Effector CD8-positive, alpha-beta T cell (primary cell): ENCODE measurements around the gene MACROD1.

Experiments used
- DNase-seq: peaks from one replicate; lab custom pipeline; 2025; lab: John Stamatoyannopoulos, UW
- total RNA-seq, 4 experiments: gene quantifications; one replicate each; lab custom pipeline; 2026; lab: John Stamatoyannopoulos, UW

The MACROD1 gene, protein sequence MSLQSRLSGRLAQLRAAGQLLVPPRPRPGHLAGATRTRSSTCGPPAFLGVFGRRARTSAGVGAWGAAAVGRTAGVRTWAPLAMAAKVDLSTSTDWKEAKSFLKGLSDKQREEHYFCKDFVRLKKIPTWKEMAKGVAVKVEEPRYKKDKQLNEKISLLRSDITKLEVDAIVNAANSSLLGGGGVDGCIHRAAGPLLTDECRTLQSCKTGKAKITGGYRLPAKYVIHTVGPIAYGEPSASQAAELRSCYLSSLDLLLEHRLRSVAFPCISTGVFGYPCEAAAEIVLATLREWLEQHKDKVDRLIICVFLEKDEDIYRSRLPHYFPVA
- total RNA-seq, result 4.5 to 8.6 (median 6.5) reads per million in 4 experiments

DNA sequence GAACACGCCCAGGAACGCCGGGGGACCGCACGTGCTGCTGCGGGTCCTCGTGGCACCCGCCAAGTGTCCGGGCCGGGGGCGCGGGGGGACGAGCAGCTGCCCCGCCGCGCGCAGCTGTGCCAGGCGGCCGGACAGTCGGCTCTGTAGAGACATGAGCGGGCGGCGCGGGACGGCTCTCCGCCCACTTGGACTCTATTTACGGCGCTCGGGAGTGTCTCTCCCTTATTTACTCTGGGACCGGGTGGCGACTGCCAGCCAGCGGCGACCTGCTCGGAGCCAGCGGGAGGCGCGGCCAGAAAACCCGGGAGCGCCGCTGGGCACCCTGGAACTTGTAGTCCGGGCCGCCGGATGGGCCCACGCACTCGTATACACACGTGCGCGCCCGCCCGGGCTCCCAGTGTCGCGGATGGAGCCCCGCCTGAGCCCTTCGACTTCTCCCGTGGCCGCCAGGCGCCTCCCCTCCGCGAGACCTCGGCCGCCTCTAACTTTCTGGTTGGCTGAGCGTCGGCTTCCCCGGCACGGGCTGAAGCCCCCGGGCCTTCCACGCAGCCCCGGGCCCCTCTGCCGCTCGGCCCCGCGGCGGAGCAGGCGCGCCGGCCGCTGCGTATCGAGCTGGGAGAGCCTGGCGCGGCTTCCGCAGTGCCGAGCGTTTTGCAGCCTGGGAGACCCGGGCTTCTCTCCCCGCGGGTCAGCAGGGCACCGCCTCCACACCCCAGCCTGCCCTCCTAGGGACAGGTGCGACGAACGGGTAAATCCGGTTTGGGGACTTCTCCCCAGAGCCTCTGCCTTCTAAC lies at the start of gene MACROD1:
Gene MACROD1, minus strand, starts transcription at position 272 of the 794 bp plus-strand sequence. Its CDS starts 119 bp downstream, at position 153.
- peak; percentile 64 for DNase-seq

DNA sequence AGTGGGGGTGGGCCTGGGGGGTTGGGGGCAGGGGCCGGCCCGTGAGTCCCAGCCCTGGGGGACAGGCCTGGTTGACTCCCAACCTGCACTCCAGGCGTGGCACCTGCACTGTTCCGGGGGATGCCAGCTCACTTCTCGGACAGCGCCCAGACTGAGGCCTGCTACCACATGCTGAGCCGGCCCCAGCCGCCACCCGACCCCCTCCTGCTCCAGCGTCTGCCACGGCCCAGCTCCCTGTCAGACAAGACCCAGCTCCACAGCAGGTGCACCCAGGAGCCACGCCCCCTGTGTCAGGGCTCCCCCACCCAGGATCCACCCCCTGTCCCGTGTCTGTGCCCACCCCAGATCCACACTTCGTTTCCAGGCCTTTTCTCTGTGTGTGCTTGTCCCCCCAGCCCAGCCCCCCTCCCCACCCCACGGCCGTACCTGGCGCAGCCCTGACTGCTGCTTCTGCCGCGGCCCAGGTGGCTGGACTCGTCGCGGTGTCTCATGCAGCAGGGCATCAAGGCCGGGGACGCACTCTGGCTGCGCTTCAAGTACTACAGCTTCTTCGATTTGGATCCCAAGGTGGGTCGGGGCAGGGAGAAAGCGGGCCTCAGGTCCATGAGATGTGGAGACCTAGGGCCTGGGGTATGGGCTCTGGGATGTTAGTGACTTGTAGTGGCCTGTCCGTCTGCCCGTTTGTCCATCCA lies 45.4 kb upstream of the MACROD1 start:
- no peak for DNase-seq

DNA sequence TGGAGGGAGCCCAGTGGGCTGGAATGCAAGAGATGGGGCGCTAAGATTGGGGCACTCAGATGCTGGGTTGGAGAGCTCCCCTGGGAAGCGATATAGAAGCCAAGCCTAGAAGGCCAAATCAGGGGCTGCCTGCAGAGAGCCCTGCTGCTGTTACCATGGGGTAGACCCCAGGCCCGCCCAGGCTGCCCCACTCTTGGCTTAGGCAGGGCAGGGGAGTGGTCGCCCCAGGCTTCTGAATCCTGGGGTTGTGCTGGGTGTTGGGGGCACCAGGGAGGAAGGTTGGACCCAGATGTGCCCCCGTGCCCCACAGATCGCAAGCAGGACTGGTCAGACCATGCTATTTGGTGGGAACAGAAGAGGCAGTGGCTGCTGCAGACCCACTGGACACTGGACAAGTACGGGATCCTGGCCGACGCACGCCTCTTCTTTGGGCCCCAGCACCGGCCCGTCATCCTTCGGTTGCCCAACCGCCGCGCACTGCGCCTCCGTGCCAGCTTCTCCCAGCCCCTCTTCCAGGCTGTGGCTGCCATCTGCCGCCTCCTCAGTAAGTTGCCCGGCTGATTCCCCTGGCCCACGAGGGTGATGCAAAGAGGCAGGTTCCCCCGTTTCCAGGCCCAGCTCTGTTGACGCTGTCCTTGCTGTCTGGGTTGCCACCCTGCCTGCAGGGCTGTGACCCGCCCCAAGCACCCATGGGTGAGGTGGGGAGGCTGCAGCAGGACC lies 44.5 kb upstream of the MACROD1 start:
- no peak for DNase-seq

DNA sequence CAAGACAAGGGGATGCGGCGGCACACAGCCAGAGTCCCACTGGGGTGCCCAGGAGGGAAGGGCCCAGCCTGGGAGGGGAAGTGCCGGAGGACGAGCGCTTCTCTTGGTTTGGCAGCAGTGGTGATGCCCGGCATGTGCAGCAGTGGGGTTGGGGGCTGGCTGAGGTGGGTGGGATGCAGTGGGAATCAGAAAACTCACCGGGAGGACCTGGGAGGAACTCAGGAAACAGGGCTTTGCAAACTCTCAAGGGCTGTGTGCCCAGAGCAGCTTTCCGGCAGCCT lies 43.6 kb upstream of the MACROD1 start:
- no peak for DNase-seq

DNA sequence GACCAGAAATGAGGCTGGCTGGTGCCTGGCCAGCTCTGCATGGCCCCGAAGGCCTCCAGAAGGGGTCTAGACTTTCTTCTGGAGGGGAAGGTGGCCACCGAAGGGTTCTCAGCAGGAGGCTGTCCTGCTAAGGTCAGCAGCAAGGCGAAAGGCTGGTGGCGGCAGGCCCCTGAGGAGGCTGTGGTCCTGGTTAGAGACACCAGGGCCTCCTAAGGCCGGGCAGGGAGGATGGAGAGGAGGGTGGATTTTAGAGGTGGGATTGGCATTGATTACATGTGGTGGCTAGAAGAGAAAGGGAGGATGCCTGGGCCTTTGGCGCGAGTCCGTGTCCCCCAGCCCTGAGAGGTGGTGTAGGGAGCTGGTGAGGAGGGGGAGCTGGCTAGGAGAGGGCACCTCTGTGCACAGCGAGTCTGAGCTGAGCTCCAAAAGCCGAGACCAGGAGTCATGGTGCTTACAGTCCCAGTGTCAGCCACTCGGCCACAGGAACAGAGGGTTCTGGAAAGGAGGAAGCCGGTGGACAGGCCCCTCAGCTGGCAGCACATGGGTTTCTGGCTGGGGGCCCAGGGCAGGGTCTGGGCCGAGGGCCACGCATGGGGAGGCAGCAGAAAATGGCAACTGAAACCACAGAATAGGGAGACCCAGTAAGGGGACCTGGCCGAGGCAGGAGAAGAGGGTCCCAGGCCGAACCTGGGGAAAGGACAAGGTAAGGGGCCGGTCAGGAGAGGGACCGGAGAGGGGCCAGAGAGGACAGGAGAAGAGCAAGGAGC lies 43.1 kb upstream of the MACROD1 start:
- DNase-seq, result no peak

DNA sequence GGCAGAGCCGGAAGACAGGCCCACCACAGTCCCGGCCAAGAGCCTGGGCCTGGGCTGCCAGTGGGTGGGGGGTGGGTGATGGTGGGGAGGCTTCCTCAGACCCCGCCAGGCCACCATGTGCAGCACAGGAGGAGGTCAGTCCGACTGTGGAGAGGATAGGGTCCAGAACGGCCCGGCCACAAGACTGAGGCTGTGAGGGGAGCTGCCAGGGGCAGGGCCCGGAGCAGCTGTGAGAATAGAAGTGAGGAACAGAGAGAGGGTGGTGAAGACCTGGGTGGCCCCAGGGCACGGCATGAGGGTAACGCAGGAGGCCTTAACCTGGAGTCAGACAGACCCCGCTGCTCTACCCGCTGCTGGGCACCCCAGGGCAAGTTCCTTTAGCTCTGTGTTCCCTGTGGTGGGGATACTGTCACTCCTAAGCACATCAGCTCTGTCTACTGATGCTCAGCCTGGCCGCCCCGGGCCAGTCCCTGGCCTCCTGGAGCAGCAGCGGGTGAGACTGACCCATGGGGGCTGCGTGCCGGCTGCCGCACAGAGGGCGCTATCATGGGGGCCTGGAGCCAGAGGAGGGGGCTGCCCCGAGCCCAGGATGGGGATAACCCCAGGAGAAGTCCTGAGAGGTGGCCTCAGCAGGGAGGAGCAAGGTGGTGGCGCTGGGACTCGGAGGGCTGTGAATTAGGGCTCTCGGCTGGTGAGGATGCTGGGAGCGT lies 42.3 kb upstream of the MACROD1 start:
- DNase-seq, result no peak

DNA sequence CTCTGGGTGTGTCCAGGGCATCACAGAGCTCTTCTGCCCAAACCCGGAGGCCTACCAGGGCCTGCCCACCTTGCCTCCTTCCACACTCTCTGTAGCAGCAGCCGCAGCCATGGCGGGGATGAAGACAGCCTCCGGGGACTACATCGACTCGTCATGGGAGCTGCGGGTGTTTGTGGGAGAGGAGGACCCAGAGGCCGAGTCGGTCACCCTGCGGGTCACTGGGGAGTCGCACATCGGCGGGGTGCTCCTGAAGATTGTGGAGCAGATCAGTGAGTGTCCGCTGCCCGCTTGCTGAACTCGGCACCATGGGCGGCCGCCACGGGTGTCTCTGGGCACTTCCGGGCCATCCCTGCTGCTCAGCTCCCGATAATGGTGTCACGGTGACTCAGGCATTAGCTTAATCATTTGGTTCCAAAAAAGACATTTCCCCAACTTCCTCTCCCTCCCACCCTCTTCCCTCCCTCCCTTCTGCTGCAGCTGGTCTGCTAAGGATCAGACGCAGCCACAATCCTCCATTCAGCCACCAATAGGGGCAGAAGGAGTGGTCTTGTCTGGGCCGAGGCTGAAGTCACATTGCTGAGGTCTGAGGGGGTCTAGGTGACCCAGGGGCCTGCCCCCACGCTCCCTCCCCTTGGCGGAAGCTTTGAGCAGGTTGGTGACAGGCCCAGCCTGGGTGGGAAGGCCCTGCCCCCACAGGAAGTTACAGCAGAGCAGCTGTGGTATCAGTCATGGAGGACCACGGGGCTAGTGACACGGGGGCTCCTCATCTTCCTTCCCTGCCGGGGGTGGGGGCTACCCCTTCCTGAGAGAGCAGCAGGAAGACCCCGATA lies 41.6 kb upstream of the MACROD1 start:
- peak; percentile 38 for DNase-seq

DNA sequence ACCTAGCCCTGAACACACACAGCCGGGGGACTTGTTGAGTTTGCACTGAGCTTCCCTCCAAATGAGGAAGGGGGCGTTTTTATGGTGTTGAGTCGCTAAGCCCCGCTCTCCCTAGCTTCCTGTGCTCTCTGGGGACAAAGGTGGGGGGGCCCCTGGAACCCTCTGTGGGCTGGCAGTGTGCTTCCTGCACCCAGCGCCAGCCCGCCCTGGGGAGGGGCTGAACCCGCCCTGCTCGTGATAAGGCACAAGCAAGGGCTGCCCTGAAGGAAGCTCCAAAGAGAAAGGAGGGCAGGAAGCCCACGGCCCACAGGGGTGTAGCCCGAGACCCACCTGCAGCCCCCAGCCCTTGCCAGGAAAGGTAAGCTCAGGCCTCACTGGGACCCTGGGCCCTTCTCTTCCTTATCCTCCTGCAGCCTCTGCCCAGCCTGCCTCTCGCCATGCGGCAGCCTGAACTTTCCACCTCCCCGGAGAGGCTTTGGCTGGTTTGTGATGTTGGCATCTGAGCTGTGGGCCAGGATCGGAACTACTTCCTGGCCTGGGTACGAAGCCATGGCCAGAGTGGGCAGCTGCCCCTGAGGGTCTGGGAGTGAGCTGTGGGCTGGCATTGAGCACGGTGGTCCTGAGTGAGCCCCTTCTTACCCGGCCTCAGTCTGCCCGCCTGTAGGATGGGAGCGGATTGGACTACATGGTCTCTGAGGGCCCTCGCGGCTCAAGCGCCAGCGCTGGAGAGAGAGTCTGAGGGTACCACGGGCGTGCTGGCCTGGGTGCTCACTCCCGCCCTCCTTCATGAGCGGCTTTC lies 40.7 kb upstream of the MACROD1 start, which contains the start of gene FERMT3:
Gene FERMT3, plus strand, starts transcription at position 265 of the 799 bp plus-strand sequence. CDS start 644 bp downstream, outside the sequence.
- peak; percentile 43 for DNase-seq

DNA sequence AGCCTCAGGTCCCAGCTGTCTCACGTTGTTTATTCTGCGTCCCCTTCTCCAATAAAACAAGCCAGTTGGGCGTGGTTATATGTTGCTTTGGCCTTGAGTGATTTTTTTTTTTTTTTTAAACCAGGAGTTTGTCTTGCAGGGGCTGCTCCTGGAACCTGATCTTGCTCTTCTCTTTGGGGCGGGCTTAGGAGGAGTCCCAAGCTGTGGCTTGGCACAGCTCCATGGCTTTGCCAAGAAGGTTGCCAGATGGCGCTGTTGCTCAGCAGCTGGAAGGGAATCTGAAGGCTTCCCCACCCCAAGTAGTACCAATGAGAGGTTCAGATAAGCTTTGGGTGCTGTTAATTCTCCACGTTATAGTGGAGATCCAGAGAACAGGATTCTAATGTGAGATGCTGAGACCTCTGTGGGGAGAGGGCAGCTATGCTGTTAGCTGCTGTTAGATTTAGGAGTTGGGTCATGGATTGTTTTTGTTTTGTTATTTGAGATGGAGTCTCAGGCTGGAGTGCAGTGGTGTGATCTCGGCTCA lies 38.6 kb upstream of the MACROD1 start:
- DNase-seq, result peak; percentile 74

DNA sequence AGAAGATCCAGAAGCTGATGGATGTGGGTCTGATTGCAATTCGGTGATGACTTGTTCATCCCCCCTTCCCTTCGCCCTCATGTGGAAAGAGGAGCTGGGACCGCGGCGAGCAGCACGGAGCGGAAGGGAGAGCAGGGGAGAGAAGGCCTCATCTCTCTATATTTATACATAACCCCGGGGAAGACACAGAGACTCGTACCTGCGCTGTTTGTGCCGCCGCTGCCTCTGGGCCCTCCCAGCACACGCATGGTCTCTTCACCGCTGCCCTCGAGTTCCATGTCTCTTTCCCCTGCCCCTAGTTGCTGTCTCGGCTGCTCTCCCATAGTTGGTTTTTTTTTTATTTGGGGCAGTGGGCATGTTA lies 38.1 kb upstream of the MACROD1 start:
- no peak for DNase-seq

DNA sequence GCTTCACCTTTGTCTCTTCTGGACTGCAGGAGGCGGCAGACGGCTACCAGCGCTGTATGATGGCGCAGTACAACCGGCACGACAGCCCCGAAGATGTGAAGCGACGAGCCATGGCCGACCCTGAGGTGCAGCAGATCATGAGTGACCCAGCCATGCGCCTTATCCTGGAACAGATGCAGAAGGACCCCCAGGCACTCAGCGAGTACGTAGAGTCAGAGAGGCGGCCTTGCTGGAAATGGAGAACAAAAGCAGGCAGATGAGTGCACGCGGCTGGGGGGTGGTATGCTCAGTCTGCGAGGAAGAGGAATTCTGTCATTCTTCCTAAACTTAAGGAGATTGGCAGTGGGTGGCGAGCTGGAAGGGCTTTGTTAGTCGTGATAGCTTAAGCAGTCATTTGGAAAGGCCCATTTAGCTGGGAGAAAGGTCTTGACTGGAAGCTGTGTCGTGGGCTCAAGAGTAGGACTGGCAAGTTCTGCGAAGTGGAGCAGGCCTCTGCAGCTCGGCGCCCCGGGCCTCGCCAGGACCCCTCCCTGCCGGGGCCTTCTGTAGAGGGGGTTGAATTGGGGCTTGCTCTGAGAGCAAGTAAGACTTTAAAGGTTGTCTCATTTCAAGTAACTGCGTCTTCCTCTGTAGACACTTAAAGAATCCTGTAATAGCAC lies 37.6 kb upstream of the MACROD1 start:
- DNase-seq, result no peak

DNA sequence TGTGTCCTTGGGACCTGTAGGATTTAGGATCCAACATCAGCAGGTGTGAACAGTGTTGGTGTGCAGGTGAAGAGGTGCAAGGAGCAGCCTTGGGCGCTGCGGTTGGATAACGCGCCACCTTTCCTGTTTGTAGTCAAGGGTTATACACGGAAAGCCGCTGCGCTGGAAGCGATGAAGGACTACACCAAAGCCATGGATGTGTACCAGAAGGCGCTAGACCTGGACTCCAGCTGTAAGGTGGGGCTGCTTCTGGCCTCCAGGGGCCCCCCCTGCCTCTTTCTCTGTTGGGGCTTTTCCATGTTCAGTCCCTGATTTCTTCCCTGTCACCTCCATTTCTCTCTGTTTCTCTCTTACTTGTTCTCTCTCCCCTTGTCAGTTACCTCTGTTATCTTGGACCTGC lies 37.1 kb upstream of the MACROD1 start:
- DNase-seq, result no peak

DNA sequence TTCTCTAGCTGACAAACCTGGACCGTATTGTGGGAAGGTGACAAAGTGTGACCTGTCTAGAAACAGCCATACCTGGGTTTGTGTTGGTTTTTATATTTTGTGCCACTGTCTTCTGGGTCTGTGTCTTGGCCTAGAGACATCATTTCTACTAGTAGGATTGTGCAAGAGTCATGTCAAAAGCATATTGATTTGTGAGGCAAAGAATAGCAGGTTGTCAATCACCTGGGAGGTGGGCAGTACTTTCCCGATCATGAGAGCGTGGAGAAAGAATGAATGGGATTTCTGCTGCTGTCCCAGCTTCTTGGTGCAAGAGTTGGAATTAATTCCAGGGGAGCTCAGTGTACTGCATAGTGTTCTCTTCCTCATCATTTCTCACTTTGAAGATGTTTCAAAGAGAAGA lies 35.6 kb upstream of the MACROD1 start:
- DNase-seq, result no peak

DNA sequence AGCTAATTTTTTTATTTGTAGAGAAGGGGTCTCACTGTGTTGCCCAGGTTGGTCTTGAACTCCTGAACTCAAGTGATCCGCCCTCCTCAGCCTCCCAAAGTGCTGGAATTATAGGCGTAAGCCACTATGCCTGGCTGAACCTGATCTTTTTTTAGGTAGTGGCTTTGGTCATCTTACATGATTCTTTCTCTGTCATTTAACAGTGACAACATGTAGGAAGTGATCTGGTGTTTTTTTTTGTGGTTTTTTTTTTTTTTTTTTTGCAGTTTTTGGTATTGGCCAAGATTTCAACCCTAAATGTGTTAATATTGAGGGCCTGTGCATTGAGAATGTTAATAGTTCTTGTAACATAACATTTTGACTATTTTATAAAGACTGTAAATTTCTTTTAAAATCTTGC lies 32.6 kb upstream of the MACROD1 start:
- DNase-seq, result no peak

DNA sequence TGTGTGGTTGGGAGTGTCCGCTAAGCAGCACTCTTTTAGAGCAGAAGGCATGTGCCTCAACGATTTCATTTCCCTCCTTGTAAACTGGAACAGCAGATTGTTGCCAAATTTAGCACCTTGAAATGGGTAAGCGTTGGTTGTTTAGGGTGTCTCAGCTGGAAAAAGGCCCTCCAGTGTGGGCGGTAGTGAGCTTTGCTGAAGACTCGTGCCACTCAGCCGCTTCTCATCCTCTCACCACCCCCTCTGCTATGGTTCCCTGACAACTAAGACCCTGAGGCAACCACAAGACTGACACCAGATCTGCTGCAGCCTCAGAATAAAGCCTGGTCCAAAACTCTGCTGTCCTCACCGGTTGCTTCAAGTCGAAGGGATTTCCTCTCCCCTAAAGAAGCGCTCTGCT lies 30.7 kb upstream of the MACROD1 start:
- no peak for DNase-seq

DNA sequence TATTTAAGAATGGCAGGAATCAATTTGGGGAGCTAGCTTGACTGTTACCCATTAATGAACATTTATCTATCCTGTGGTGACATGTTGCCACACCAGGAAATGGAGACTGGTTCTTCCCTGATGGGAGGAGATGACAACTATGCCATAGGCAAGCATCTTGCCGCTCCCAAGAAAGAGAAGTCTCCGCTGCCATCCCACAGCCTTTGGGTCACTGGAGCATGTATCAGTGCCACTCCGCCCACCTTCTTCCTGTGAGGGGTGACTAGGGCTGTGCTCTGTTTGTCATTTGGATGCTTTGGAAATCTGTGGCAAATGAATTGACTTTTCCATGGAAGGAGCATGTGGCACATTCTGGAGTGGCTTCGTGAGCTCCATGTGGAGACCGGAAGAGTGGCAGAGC lies 26.5 kb upstream of the MACROD1 start:
- no peak for DNase-seq

DNA sequence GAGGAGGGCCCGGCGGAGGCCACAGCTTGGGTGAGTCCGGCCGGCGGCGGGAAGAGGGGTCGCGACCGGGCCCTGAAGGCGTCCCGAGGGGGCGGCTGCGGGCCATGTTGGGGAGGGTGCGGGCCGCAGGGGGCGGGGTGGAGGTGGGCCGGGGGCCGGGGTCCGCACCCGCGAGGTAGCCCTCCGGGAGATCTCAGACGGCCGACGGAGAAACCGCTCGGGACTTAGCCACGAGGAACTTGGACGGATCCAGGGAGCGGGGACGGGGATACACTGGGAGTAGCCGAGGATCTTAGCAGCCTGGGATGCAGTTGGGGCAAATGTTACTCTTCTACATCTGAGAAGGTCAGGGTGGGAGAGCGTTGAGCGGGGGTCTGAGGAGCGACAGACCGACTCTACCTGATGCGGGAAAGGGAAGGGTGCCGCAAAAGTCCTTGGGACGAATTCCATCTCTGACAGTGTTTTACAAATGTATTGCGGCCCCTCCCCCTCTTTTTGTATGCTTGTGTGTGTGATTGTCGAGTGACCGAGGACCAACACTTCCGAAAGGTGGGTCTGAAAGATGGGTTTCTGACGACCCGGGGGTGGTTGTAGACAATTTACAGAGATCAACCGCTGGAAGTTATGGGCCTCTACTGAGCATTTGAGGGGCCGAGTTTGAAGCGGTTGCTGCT lies 20.7 kb upstream of the MACROD1 start:
- no peak for DNase-seq
